Fibroblast of skin of right quadriceps (primary cell): Measurements from ENCODE around the gene CLK3.
"Not testable (repeated sequence)": the region's sequence is repeated elsewhere in the genome, so short reads cannot be mapped to it uniquely, and the experiment has no call there.

ENCODE experiments used
- DNase-seq: peaks from one replicate; pipeline ENCODE4 v3.0.0-alpha.2; 2013

The CLK3 gene

GRCh38 chr15:74646480-74646879 lies 30.8 kb downstream of the CLK3 start:
- no peak for DNase-seq

- DNase-seq, result no peak
These were observed 32.6 kb downstream of the CLK3 start for GRCh38 chr15:74648051-74648842.

- DNase-seq, result no peak
These were observed 35.7 kb downstream of the CLK3 start for GRCh38 chr15:74651242-74651741.

GRCh38 chr15:74653426-74654102 lies 37.9 kb downstream of the CLK3 start:
- DNase-seq, result peak; percentile 73

- peak; percentile 61 for DNase-seq
These were observed 39.8 kb downstream of the CLK3 start for GRCh38 chr15:74655424-74655823.

- no peak for DNase-seq
These were observed 41.4 kb downstream of the CLK3 start for GRCh38 chr15:74656935-74657535.

GRCh38 chr15:74657846-74658245 lies 42.2 kb downstream of the CLK3 start:
- peak; percentile 62 for DNase-seq

GRCh38 chr15:74661280-74661679 lies 45.6 kb downstream of the CLK3 start:
- not testable (repeated sequence) for DNase-seq

- DNase-seq, result no peak
These were observed 46.6 kb downstream of the CLK3 start for GRCh38 chr15:74662064-74662860.

GRCh38 chr15:74663303-74664027 lies 47.8 kb downstream of the CLK3 start:
- DNase-seq, result no peak

- DNase-seq, result no peak
These were observed 48.5 kb downstream of the CLK3 start for GRCh38 chr15:74664028-74664616.

GRCh38 chr15:74664670-74665069 lies 49.0 kb downstream of the CLK3 start:
- no peak for DNase-seq

GRCh38 chr15:74667975-74668374 lies 52.3 kb downstream of the CLK3 start:
- DNase-seq, result no peak

- DNase-seq, result no peak
These were observed 54.0 kb downstream of the CLK3 start for GRCh38 chr15:74669627-74670026.

GRCh38 chr15:74674161-74674560 lies 58.5 kb downstream of the CLK3 start:
- DNase-seq, result no peak

- no peak for DNase-seq
These were observed 61.2 kb downstream of the CLK3 start for GRCh38 chr15:74676801-74677200.
